Progenitor cell of endocrine pancreas (in vitro differentiated cells): ENCODE measurements around the gene TBC1D4. TPM values are rescaled to one million over a fixed set of nuclear protein-coding genes. Genes with fewer than 3 reads are reported as not detected.

ENCODE experiments used
- DNase-seq: peaks from one replicate; pipeline ENCODE4 v3.0.0; 2021; ENCODE audit warnings: low spot score; ENCODE audit not compliant: unreplicated experiment
- H3K27ac Mint-ChIP-seq: 2 replicates; pipeline ENCODE4 v1.8.0; 2021; ENCODE audit warnings: mild to moderate bottlenecking, moderate library complexity, mixed read lengths
- H3K27me3 Mint-ChIP-seq: 2 replicates; pipeline ENCODE4 v1.8.0; 2021; ENCODE audit warnings: mixed read lengths
- H3K36me3 Mint-ChIP-seq: 2 replicates; pipeline ENCODE4 v1.8.0; 2022; ENCODE audit warnings: mixed read lengths; ENCODE audit not compliant: insufficient read depth
- H3K4me1 Mint-ChIP-seq: 2 replicates; pipeline ENCODE4 v1.8.0; 2021; ENCODE audit warnings: low read depth, mixed read lengths
- H3K4me3 Mint-ChIP-seq: 2 replicates; pipeline ENCODE4 v1.8.0; 2021; ENCODE audit warnings: low read depth, mild to moderate bottlenecking, moderate library complexity, mixed read lengths
- H3K9me3 Mint-ChIP-seq: 2 replicates; pipeline ENCODE4 v1.8.0; 2021; ENCODE audit warnings: low read depth, mixed read lengths
- CTCF ChIP-seq: fragments of 200-600 bp; sonication (generic); IDR thresholded peaks from one replicate; pipeline ENCODE4 v1.5.0; 2021; ENCODE audit warnings: antibody characterized with exemption, mild to moderate bottlenecking; ENCODE audit not compliant: unreplicated experiment
- total RNA-seq: library from RNA; stranded (reverse); gene quantifications from 2 replicates; pipeline ENCODE4 v1.2.1, GENCODE V29; 2021

TBC1D4 gene
- total RNA-seq, 1 donor from 2014 or later: 13.7 TPM

- TF ChIP-seq CTCF: no peak
- peaks cover 3% of the 10 kb centered on the region for H3K36me3 Mint-ChIP-seq
- peaks cover 3% of the 10 kb centered on the region for H3K4me1 Mint-ChIP-seq
- H3K27ac Mint-ChIP-seq: no peak overlapping the region
- H3K9me3 Mint-ChIP-seq: peaks cover 3% of the 10 kb centered on the region
- no peak for DNase-seq
- no peaks in the 10 kb centered on the region for H3K27me3 Mint-ChIP-seq
- no peak overlapping the region for H3K4me3 Mint-ChIP-seq
Measured at GRCh38 chr13:75407473-75407872, 74.5 kb downstream of the TBC1D4 start.

DNA sequence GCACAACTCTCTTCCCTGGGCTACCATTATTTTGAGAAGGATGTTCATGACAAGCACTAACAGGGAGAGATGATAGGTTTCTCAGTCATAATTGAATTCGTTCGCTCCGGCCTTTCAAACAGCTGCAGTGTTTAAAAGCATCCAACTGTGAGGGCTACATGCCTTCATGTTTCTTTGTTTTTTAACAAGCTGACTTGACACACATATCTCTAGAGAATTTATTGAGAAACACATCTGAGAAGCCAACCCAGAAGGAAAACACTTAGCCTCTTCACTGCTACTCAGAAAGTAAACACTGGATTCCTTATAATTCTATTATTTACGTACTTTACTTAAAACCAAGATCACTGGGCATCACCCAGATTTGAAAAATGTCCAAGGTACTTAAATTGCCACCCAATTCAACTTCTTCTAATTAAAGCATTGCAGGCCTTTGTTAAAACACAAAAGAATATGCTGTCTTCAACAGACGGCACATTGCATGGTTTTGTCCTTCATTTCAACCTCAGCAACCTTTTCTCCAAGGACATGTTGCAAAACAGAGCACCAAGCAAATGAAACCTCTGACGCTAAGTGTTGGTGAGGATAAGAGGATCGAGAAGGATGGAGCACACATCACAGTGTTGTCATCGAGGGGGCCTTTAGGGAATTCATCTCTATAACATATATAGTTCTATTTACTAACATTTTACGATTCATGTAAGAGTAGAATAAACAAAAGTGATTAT is 75.8 kb downstream of the TBC1D4 start:
- TF ChIP-seq CTCF: no peak
- peaks cover 3% of the 10 kb centered on the region for H3K36me3 Mint-ChIP-seq
- no peak overlapping the region for H3K27ac Mint-ChIP-seq
- H3K9me3 Mint-ChIP-seq: peaks cover 3% of the 10 kb centered on the region
- no peak for DNase-seq
- no peak overlapping the region for H3K4me3 Mint-ChIP-seq
- peaks cover 3% of the 10 kb centered on the region for H3K4me1 Mint-ChIP-seq
- H3K27me3 Mint-ChIP-seq: no peaks in the 10 kb centered on the region

DNA sequence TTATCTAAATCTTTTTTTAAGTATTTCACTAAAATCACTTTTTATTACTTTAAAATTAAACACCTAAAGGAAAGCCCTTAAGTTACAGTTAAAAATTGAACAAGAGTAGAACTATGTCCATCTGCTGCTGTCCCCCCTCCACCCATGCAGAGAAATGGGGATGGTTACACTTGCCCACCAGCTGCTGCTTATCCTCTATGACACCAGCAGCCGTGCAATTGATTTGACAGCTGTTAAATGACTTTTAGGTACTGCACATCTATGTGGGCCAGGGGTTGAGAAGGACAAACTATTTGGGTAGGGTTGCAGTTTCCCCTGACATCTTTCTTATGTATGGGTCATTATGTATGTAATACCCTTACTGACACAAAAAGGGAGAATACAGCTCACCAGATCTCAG is 77.2 kb downstream of the TBC1D4 start:
- Mint-ChIP-seq H3K9me3 (peaks cover 4% of the 10 kb centered on the region), H3K4me1 (peaks cover 6% of the 10 kb centered on the region), H3K36me3 (peaks cover 2% of the 10 kb centered on the region), H3K27ac (no peak overlapping the region), H3K4me3 (no peak overlapping the region), H3K27me3 (no peaks in the 10 kb centered on the region)
- no peak for TF ChIP-seq CTCF
- DNase-seq: no peak

DNA sequence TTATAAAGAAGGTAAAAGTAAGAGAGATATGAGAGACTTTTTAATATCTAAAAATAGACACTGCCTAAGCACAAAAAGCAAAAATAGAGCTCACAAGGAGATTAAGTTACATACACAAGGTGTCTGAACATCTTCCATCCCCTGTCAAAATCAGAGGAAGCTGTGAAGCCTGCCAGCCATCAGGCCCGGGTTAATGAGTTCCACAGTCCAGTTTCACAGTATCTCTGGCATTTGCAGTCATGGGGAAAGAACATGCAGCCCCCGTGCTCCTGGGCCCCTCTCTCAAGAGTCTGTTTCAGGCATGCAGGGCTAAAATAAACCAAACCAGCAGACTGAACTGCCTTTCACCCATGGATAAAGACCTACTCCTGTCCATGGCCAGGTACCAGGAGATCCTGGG is 79.2 kb downstream of the TBC1D4 start:
- peaks cover 6% of the 10 kb centered on the region for H3K4me1 Mint-ChIP-seq
- no peak for TF ChIP-seq CTCF
- H3K27me3 Mint-ChIP-seq: no peaks in the 10 kb centered on the region
- H3K9me3 Mint-ChIP-seq: peaks cover 11% of the 10 kb centered on the region
- peaks cover 2% of the 10 kb centered on the region for H3K36me3 Mint-ChIP-seq
- DNase-seq: no peak
- H3K4me3 Mint-ChIP-seq: no peak overlapping the region
- H3K27ac Mint-ChIP-seq: no peak overlapping the region

GRCh38 chr13:75400775-75401174 is 81.2 kb downstream of the TBC1D4 start:
- TF ChIP-seq CTCF: no peak
- Mint-ChIP-seq H3K27ac (no peak overlapping the region), H3K4me1 (peaks cover 6% of the 10 kb centered on the region), H3K27me3 (no peaks in the 10 kb centered on the region), H3K36me3 (peaks cover 4% of the 10 kb centered on the region), H3K9me3 (peaks cover 17% of the 10 kb centered on the region), H3K4me3 (no peak overlapping the region)
- DNase-seq: no peak
